Fibroblast of skin of abdomen (primary cell): Measurements from ENCODE around the gene CCDC85C.
A peak's percentile ranks its signal among the peaks of the same experiment; 100 is the strongest.

Experiments
- DNase-seq: peaks from one replicate; pipeline ENCODE4 v3.0.0-alpha.2; 2013

The CCDC85C gene

DNA sequence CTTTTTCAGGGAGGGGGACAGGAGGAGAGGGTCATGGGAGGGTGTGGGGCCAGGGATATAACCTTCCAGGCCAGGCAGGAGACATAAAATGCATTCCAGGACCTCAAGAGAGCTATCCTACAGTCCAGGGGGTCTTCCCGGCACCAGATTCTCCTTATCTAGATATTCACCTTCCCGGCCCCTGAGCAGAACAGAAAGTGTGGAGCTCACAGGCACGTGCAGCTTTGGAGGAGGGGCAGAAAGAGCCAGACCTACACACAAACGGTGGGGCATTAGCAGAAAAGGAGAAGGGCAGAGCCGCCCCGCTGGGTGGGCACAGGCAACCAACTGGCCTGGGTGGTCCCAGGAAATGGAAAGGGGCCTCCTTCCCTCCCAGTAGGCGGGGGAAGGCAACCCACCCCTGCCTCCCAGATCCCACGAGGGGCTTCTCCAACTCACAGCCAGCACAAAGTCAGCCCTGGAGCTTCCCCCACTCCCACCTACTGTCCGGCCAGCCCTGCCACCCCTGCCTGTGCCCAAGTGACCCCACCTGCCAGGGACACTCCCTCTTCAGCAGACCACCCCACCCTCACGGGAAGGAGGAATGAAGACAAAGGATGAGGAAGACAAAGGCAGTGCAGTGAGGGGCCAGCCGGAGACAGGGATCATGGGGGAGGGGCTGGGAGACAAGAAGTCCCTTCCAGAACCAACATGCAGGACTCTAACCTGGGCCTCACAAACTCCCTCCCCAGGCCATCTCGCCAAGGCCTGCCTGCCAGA, 33.3 kb downstream of the CCDC85C start:
- no peak for DNase-seq

GRCh38 chr14:99569725-99570543, 34.1 kb downstream of the CCDC85C start:
- DNase-seq: no peak

GRCh38 chr14:99568567-99569560, 35.1 kb downstream of the CCDC85C start:
- peak; percentile 65 for DNase-seq

- DNase-seq: no peak
These were observed 37.3 kb downstream of the CCDC85C start for GRCh38 chr14:99566390-99567354.

DNA sequence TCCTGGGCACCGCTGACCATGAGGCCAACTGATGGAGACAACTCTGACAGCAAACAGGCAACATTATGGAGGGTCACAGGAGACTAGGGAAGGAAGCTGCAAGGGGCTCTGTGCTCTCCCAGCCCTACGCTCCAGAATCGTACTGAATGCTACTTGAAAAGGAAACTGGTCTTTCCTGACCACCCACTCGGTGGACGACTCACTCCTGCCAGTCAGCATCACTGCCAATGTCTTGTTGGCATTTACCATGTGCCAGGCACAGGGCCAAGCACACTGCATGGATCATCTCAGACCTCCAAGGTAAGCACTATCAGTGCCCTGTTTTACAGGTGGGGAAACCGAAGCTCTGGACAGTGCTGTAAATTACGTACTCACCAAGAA, 38.0 kb downstream of the CCDC85C start:
- no peak for DNase-seq

GRCh38 chr14:99565383-99565782, 38.6 kb downstream of the CCDC85C start:
- no peak for DNase-seq

DNA sequence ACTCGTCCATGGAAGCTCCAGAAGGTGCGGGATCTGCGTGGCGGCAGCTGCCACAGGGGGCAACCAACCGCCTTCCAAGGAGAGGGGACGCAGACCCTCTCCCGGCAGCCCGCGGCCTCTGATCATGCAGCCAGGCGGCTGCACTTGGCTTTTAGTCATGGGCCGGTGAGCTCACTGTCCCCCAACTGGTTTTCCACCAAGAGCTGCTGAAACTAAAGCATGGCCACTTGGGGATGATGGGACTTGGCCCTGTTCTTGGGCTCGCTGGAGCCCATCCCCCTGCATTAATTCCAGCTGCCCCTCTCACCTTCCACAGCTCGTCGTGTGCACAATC, 39.1 kb downstream of the CCDC85C start:
- DNase-seq: no peak

- DNase-seq: peak; percentile 67
These were observed 39.6 kb downstream of the CCDC85C start for GRCh38 chr14:99564256-99564925.

DNA sequence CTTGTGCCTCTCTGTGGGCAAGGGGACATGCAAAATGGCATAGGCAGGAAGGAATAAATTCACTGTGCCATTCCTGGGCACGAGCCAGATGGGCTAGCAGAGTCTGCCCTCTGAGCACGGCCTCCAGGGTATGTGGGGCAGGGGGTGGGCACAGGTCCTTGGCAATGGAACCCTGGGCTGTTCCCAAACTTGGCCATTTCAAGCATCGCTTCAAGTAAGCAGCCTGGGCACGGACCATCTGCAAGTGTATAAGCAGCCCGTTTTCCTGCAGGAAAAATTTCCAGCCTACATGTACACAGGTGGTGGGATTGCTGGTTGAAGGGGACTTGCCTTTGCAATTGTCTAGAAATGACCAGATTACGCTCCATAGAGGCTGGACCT, 40.3 kb downstream of the CCDC85C start:
- no peak for DNase-seq

DNA sequence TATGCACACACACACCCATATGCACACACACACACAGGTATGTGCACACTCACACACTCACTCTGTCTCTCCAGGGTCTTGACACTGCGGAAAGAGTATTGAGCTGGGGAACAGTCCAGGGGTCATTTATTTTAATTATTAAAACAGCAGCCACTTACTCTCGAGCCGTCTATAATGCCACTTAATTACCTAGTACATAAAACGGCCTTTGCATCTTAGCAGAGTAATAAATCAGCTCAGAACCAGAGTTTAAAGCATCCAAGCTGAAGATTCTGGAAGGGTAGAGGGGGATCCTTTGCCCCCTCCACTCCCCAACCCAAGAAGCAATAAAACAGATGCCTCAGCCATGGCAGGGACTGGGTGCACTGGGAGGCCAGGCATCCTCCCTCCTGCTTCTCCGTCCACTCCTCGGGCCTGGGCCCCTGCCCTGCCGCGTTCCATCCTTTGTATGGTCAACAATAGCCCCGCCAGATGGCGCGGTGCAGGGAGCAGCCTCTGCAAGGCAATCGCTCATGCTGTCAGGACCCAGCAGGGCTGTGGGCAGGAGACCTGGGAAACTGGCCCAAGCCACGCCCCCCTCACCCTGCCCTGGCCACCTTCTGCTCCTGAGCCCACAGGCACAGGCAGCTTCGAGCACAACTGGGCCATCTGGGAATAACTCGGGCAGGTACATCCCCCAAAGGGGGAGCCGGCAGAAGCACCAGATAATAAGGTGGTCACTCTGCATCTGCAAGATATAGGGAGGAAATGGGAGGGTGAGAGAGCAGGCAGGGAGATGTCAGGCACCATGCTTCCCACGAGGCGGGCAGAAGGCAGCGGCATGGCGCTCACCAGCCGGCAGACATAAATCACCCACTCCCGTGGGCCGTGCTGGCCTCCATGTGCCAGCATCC, 40.9 kb downstream of the CCDC85C start:
- peak; percentile 50 for DNase-seq

DNA sequence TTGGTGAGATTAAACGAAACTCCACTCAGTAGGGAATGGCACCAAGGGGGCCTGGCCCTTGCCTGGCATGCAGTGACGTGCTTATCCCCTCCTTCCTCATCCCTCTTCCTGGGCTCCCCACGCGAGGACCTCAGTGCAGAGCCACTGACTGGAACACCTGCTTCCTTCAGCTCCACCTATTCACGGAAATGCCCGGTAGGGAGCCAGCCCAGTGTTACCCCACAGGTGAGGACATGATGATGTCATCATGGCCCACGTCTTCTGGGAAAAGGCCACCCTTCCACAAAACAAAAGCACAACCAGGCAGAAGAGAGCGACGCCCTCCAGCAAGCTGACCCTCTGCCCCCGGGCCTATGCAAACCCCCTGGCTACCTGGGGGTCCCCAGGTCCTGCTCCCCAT, 42.1 kb downstream of the CCDC85C start:
- no peak for DNase-seq

- no peak for DNase-seq
These were observed 42.9 kb downstream of the CCDC85C start for GRCh38 chr14:99560922-99561683.

DNA sequence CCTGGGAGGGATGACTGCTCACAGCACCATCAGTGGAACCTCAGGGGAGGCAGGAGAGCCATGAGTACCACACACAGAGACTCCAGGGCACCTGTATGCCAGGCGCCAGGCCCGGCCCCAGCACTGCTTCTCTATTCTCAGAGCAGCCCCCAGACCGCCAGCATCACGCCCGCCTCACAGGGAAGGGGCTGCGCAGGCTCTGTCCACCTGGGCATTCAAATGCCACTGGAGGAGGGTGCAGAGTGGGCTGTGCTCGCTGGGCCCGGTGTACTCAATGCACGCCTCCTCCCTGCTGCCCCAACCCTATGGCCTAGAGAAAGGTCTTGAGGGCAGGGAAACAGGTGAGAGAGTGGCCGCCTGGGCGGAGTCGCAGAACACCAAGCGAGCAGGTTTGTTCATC, 43.6 kb downstream of the CCDC85C start:
- DNase-seq: no peak

- DNase-seq: peak; percentile 72
These were observed 44.6 kb downstream of the CCDC85C start for GRCh38 chr14:99559286-99559990.

DNA sequence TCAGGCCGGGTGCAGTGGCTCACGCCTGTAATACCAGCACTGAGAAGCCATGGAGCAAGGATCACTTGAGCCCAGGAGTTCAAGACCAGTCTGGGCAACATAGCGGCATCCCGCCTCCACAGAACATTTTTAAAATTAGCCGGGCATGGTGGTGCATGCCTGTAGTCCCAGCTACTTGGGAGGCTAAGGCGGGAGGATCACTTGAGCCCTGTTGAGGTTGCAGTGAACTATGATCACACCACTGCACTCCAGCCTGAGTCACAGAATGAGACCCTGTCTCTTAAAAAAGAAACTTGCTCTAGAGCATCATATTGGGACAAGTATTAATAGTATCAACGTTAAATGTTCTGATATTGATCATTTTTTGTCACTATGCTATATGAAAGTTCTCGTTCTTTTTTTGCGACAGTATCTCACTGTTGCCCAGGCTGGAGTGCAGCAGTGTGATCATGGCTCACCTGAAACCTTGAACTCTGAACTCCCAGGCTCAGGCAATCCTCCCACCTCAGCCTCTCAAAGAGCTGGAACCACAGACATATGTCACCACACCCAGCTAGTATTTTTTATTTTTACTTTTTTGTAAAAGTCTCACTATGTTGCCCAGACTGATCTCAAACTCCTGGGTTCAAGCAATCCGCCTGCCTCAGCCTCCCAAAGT, 47.7 kb downstream of the CCDC85C start:
- DNase-seq: no peak

DNA sequence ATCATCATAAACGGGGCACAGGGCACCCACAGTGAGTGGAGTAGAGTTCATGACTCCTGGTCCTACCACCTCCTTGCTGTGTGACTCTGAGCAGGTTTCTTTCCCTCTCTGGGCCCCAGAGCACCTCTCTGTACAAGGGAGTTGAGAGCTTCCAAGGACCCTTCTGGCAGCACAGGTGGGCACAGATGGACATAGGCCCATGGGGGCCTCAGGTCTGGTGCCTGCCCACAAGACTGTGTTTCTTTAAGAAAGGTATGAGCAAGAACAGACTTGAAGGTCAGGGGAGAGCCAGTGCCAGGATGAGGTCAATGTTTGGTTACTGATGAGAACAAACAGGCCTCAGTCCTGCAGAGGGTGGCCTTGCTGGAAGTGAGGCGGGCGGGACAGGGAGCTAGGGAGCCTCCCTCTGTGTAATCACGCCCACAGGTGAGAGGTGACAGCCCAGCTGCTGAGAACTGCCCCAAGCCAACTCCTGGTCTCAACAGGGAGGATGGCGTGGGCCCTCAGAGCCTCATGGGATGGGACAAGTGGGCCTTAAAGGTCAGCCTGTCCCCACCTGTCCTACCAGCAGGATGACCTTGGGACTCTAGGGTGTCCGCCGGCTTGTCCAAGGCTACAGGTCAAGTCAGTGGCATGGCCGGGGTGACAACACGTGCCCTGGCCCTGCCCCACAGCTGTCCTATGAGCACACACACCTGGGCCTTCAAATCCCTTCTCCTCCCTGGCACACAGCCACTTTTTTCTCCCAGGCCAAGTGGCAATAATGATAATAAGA, 49.1 kb downstream of the CCDC85C start:
- no peak for DNase-seq

- DNase-seq: no peak
These were observed 49.8 kb downstream of the CCDC85C start for GRCh38 chr14:99554184-99554583.
